SU-DHL-6 (cell line): ENCODE measurements around the gene ARHGEF19.

ENCODE experiments used
- CTCF ChIP-seq: fragments of 200-600 bp; sonication (generic); IDR thresholded peaks from one replicate; pipeline ENCODE4 v1.5.1; 2017; ENCODE audit warnings: antibody characterized with exemption, mild to moderate bottlenecking, low read length, moderate library complexity; ENCODE audit not compliant: insufficient read depth, poor library complexity, severe bottlenecking
- EZH2phosphoT487 ChIP-seq: fragments of 200-600 bp; sonication (generic), shearing (Covaris generic); conservative IDR thresholded peaks from 2 replicates; pipeline ENCODE4 v1.6.1; 2018; ENCODE audit warnings: mild to moderate bottlenecking, antibody characterized with exemption, low read length, moderate library complexity, mixed read lengths

GRCh38 chr1:16183179-16183578 lies 29.3 kb downstream of the ARHGEF19 start:
- no peak for TF ChIP-seq CTCF
- no peak for TF ChIP-seq EZH2phosphoT487
